ENCODE data around the gene BTN2A1.
A peak's percentile ranks its signal among the peaks of the same experiment; 100 is the strongest.
"Not testable (repeated sequence)": the region's sequence is repeated elsewhere in the genome, so short reads cannot be mapped to it uniquely, and the experiment has no call there.

The BTN2A1 gene

GRCh38 chr6:26493258-26493657 lies 35.5 kb downstream of the BTN2A1 start:
- peak; percentile 37 for DNase-seq (ENCODE audit: low spot score)

GRCh38 chr6:26494117-26494516 lies 36.4 kb downstream of the BTN2A1 start:
- no peak for DNase-seq (ENCODE audit: low spot score)

DNA sequence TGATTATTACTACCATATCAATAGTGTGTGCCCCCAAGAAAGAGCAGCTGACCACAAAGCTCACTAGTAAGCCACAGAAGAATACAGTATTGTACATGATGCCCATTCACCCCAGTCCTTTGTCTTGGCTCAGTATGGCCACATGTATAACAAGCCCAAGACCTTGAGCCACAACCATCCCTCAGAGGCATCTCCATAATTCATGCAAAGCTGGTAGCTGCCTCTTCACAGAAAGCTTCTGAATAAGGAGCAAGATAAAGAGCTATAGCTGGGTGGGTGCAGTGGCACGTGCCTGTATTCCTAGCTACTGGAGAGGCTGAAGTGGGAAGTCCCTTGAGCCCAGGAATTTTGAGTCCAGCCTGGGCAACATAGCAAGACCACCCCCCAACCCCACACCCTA lies 37.5 kb downstream of the BTN2A1 start:
- DNase-seq (ENCODE audit: low spot score), result no peak

DNA sequence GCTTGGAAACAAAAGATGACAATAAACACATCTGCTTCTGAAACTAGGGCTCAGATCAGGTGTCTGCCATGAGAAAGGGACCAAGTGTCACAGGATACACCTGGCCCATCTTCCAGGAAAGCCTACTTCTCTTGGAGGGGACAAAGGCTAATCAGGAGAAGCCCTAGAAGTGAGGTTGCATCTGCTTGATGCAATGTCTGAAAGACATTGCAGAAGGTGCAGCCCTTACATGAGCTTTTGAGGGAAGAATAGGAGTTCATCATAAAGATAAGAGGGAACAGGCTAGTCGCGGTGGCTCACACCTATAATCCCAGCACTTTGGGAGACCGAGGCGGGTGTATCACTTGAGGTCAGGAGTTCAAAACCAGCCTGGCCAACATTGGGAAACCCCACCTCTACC lies 39.9 kb downstream of the BTN2A1 start:
- no peak for DNase-seq (ENCODE audit: low spot score)

DNA sequence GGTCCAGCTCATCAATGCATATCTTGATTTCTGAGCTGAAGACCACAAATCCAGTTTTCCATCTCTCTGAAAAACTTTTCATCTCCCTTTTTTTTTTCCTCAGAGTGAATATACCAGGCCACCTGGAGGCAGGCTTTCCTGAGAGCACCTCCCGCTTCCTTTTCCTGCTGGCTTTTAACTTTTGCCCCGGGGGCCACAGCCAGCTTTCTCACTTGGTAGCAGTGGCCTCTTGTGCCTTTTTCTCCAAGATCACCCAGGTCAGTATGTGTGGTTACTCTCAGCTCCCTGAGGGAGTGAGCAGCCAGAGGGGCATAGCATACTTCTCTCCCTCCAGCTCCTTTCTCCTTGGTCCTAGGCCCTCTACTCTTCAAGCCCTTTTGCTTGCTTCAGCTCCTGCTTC lies 42.3 kb downstream of the BTN2A1 start, which contains the start of gene BTN1A1:
BTN1A1 (plus strand) TSS at position 202 of the 400 bp plus-strand sequence. CDS start 984 bp downstream, outside the sequence.
- no peak for DNase-seq (ENCODE audit: low spot score)

DNA sequence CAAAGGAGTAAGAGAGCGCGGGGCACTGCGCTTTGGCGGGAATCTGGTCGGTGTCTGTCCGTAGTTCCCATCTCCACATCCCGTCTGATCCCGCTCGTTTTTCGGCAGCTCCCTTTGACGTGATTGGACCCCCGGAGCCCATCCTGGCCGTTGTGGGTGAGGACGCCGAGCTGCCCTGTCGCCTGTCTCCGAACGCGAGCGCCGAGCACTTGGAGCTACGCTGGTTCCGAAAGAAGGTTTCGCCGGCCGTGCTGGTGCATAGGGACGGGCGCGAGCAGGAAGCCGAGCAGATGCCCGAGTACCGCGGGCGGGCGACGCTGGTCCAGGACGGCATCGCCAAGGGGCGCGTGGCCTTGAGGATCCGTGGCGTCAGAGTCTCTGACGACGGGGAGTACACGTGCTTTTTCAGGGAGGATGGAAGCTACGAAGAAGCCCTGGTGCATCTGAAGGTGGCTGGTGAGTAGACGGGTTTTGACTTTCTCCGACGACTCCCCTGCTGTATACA lies 43.8 kb downstream of the BTN2A1 start:
- peak; percentile 9 for DNase-seq (ENCODE audit: low spot score)

GRCh38 chr6:26502165-26502564 lies 44.4 kb downstream of the BTN2A1 start:
- DNase-seq (ENCODE audit: low spot score), result no peak

GRCh38 chr6:26502626-26503025 lies 44.9 kb downstream of the BTN2A1 start:
- DNase-seq (ENCODE audit: low spot score), result no peak

DNA sequence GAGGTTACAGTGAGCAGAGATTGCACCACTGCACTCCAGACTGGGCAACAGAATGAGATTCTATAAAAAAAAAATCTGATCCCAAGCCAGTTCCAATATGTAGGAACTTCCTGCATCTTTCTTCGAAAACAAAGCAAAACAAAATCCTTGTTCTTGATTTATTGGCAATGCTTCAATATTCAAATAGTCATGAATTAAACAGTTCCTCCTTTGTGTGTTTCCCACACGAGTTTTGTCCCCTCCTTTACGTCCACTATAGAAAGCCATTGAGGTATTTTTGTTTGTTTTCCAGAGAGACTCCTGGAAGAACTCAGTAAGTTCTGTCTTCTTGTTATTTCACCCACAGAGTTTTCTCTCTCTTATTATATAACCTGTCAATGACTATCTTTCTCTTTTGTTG lies 49.9 kb downstream of the BTN2A1 start:
- DNase-seq (ENCODE audit: low spot score), result no peak

DNA sequence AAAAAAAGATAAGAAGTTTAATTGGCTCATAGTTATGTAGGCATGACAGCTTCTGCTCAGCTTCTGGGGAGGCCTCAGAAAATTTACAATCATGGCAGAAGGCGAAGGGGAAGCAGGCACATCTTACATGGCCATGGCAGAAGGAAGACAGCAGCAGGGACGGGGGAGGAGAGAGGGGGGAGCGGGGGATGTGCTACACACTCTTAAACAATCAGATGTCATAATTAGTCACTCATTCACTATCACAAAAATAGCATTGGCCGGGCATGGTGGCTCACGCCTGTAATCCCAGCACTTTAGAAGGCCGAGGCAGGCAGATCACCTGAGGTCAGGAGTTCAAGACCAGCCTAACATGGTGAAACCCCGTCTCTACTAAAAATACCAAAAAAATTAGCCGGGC lies 53.3 kb downstream of the BTN2A1 start:
- not testable (repeated sequence) for DNase-seq (ENCODE audit: low spot score)

- DNase-seq (ENCODE audit: low spot score), result no peak
These were observed 57.2 kb downstream of the BTN2A1 start for GRCh38 chr6:26514984-26515383.

- DNase-seq (ENCODE audit: low spot score), result no peak
These were observed 59.0 kb downstream of the BTN2A1 start for GRCh38 chr6:26516481-26517427.

Data from AG08395 (cell line).